GM19438 (cell line): ENCODE data around the gene PDLIM4.

Source experiments
- ATAC-seq: cut with Tn5 transposase; IDR thresholded peaks from one replicate; pipeline ENCODE4 v1.9.1; 2021; ENCODE audit warnings: low read depth; ENCODE audit not compliant: unreplicated experiment

The PDLIM4 gene

DNA sequence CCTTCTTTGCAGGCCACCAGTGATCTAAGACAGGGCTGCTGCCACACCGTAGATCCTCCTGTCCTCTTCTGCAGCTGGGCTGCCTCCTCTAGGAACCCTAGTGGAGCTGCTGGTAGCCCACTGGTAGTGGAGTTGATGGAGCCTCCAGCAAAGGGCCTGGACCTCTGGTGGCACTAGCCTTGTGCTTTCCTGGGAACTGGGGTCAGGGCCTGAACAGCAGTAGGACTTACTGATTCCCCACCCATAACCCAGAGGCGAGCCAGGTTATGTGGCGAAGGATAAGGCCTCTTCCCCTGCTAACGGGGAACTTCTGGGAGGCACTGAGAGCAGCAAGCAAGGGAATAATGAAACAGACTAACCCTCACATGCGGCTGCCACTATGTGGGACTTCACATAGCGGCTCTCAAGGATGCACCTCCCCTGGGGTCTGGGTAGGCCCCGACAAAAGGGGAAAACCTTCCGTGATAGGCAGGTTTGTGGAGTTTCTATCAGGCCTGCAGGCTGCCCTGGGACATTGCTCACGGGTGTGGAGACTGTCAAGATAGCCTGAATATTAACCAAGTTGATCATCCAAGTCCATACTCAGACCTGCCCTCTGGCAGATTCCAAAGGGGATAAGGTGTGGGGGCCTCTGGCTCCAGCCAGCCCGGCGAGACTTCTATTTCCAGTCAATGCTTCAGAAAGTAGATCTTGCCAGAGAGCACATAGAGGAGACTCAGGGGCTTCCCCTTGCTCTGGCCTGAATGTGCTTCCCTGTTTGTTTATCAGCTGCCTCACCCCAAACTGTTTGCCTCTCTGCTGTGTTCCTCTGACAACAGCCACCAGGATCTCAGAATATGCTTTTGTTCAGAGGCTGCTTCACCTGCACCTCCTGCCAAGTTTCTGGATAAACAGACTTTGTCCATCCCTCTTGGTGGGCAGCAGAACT is 44.1 kb downstream of the PDLIM4 start:
- no peak for ATAC-seq

- no peak for ATAC-seq
These were observed 44.9 kb downstream of the PDLIM4 start for GRCh38 chr5:132302413-132302812.

DNA sequence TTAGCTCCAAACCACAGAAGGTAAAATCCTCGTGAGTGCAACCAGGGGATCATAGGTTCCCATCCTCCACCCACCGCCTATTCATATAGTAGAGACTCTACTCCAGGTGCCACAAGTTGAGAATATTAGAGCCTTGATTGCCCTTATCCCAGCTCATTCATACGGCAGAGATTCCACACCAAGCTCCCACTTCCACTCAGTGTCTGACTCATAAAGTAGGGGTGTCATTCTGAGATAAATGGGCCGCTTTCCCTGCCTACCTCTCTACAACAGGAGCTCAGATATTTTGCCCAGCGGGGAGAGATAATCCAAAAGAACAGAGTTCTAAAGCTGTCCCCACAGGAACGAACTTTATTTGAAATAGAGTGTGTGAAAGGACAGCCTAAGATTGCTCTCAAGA is 46.1 kb downstream of the PDLIM4 start:
- ATAC-seq = no peak

DNA sequence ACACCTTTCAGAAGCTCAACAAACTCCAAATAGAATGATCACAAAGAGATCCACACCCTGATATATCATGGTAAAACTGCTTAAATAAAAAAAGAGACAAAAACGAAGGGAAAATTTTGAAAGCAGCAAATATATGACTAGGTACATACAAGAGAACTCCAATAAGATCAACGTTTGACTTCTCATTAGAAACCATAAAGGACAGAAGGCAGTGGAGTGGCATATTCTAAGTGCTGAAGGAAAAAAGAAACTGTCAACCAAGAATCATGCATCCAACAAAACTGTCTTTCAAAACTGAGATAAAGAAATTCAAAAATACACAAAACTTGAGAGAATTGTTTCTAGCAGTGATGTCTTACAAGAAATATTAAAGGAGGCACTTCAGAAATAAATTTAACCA is 47.9 kb downstream of the PDLIM4 start:
- no peak for ATAC-seq

GRCh38 chr5:132308701-132309100 is 51.2 kb downstream of the PDLIM4 start:
- ATAC-seq = no peak

DNA sequence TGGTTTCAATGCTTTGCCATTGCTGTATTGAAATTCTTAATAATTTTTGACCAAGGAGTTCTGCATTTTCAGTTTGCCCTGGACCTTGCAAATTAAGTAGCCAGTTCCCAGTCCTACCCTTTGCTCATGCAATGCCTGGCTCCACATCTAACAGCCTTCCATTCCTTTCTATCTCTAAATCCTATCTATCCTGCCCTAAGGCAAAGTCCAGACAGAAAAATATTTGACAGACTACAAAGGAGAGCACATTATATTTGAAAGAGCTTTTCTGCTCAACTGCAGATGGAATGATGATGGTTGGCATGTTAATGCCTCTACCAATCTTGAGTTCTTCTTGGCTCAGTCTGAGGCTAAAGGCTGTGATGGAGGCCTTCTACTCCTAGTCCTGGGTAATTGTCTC is 52.2 kb downstream of the PDLIM4 start:
- ATAC-seq = no peak

DNA sequence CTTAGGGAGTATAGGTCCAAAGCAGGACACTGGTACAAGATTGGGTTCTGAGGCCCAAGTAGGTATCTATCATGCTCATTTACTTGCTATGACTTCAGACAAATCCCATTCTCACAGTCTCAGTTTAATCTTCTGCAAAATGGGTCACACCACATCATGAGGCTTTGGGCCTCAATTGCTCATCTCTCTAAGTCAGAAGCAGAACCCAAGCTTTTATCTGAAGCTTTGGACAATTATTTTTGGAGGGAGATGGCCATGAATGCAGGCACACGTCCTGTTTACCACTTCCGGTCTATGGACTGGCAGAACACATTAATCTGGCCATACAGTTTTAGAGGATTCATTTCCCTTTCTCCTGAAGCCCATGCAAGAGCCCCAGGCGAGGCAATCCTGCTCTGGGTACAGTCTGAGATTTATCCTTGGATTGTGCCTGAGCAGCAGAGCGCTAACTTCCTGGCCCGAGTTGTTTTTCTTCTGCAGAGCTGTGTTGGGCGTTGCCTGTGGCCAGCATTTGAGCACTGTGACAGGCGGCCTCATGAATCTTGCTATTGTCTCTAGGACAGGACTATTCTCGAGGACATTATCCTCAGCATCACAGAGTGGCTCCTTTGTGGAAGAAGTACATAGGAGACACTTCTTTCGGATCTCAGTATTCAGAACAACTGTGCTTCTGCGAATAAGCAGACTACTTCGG is 52.8 kb downstream of the PDLIM4 start:
- ATAC-seq = no peak

GRCh38 chr5:132313366-132313765 is 55.9 kb downstream of the PDLIM4 start:
- no peak for ATAC-seq

DNA sequence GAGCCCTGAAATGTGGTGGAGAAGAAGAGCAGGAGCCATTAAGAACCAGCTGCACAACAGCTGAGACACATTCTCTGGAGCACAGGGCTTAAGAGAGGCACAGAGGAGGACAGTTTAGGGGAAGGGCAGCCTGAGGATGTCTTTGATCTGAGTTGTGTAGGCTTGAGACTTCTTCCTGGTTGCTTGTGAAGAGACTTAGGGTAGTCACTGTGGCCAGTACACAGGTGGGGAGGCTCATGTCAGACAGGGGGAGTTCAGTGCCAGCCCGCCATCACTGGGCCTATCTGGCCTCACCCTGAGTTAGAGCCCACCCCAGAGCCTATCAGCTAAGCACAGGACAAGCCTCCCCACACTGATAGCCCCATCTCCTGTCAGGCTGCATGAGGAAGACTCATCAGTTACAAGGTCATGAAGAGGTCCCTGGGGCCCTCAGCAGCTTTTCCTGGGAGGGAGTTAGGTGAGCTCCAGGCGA is 56.5 kb downstream of the PDLIM4 start:
- no peak for ATAC-seq

GRCh38 chr5:132315529-132316067 is 58.1 kb downstream of the PDLIM4 start:
- ATAC-seq = no peak

- ATAC-seq = no peak
These were observed 62.5 kb downstream of the PDLIM4 start for GRCh38 chr5:132319975-132320374.

GRCh38 chr5:132321109-132321721 is 63.7 kb downstream of the PDLIM4 start:
- ATAC-seq = no peak

GRCh38 chr5:132322266-132322665 is 64.8 kb downstream of the PDLIM4 start:
- ATAC-seq = no peak
